CD8-positive, alpha-beta memory T cell (primary cell): Measurements from ENCODE around the gene MMP24. TPM values are rescaled to one million over a fixed set of nuclear protein-coding genes. Genes with fewer than 3 reads are reported as not detected.
"Not testable (repeated sequence)": the region's sequence is repeated elsewhere in the genome, so short reads cannot be mapped to it uniquely, and the experiment has no call there.

ENCODE experiments used
- CTCF ChIA-PET: fragments of 350-600 bp; sonication (Branson Sonifier 250); formaldehyde crosslinking; loops from one replicate; lab custom pipeline; 2021; ENCODE audit warnings: antibody characterized with exemption; lab: Charles Lee
- POLR2A ChIA-PET: fragments of 350-600 bp; sonication (Branson Sonifier 250); formaldehyde crosslinking; loops from one replicate; lab custom pipeline; 2021; ENCODE audit warnings: antibody characterized with exemption; lab: Charles Lee
- DNase-seq, 5 donors: peaks; one replicate each; pipeline versions ENCODE4 v3.0.0 to v3.0.0-alpha.2; 2020 to 2022; ENCODE audit warnings: mixed read lengths in 1 of 5
- H3K27ac ChIP-seq: one replicate; pipeline ENCODE4 v1.7.0; 2013; ENCODE audit warnings: low read depth, mild to moderate bottlenecking, low read length, moderate library complexity
- H3K27me3 ChIP-seq: 2 replicates; pipeline ENCODE4 v1.7.0; 2013; ENCODE audit warnings: low read length, mild to moderate bottlenecking; ENCODE audit not compliant: insufficient read depth, poor library complexity, severe bottlenecking
- H3K36me3 ChIP-seq: 2 replicates; pipeline ENCODE4 v1.7.0; 2013; ENCODE audit warnings: mild to moderate bottlenecking, low read length, moderate library complexity; ENCODE audit not compliant: insufficient read depth
- H3K4me1 ChIP-seq: 2 replicates; pipeline ENCODE4 v1.7.0; 2013; ENCODE audit warnings: mild to moderate bottlenecking, low read length, moderate library complexity; ENCODE audit not compliant: insufficient read depth
- H3K4me3 ChIP-seq: 2 replicates; pipeline ENCODE4 v1.7.0; 2013; ENCODE audit warnings: mild to moderate bottlenecking, low read length
- H3K9me3 ChIP-seq: 2 replicates; pipeline ENCODE4 v1.7.0; 2013; ENCODE audit warnings: mild to moderate bottlenecking, low read length
- H3K27ac Mint-ChIP-seq, 8 donors: one replicate each; pipeline ENCODE4 v1.8.0; 2020 to 2021; ENCODE audit warnings: mixed read lengths in 8 of 8, mild to moderate bottlenecking in 6 of 8, inconsistent platforms in 3 of 8, moderate library complexity in 3 of 8
- H3K27me3 Mint-ChIP-seq, 2 donors: one replicate each; pipeline ENCODE4 v1.8.0; 2020 to 2021; ENCODE audit warnings: mixed read lengths in 2 of 2, mild to moderate bottlenecking in 1 of 2, moderate library complexity in 1 of 2
- H3K36me3 Mint-ChIP-seq, 3 donors: one replicate each; pipeline ENCODE4 v1.8.0; 2020 to 2021; ENCODE audit warnings: mixed read lengths in 3 of 3, inconsistent platforms in 1 of 3, mild to moderate bottlenecking in 1 of 3
- H3K4me1 Mint-ChIP-seq, 3 donors: one replicate each; pipeline ENCODE4 v1.8.0; 2020 to 2021; ENCODE audit warnings: mixed read lengths in 3 of 3, inconsistent platforms in 1 of 3, mild to moderate bottlenecking in 1 of 3
- H3K4me3 Mint-ChIP-seq, 7 donors: one replicate each; pipeline ENCODE4 v1.8.0; 2020 to 2021; ENCODE audit warnings: mixed read lengths in 7 of 7, mild to moderate bottlenecking in 6 of 7, moderate library complexity in 4 of 7, inconsistent platforms in 2 of 7
- H3K9me3 Mint-ChIP-seq, 5 donors: one replicate each; pipeline ENCODE4 v1.8.0; 2020 to 2022; ENCODE audit warnings: mixed read lengths in 5 of 5, mild to moderate bottlenecking in 3 of 5, moderate library complexity in 2 of 5, inconsistent platforms in 1 of 5
- polyA plus RNA-seq: library from polyadenylated mRNA; unstranded; fragments of 300-500 nt; fragmentation: Illumina TruSeq; gene quantifications from one replicate; pipeline ENCODE4 v1.2.3, GENCODE V29; 2021
- total RNA-seq, 2 experiments: library from RNA; stranded (reverse); gene quantifications; one replicate each; pipeline ENCODE4 v1.2.3, GENCODE V29; 2021

MMP24 gene
- total and polyA plus RNA-seq, 3 experiments from 2014 or later, result 0.07 to 0.18 TPM; not detected in 1

GRCh38 chr20:35252037-35252461 lies 25.6 kb downstream of the MMP24 start:
- H3K4me1 Mint-ChIP-seq, result peaks cover 29 to 32% (median 32%) of the 10 kb centered on the region in 3 donors
- no peaks in the 10 kb centered on the region for H3K9me3 ChIP-seq
- H3K36me3 Mint-ChIP-seq, result peaks cover 4 to 15% (median 5%) of the 10 kb centered on the region in 3 donors
- H3K27me3 ChIP-seq, result no peaks in the 10 kb centered on the region
- no peaks in the 10 kb centered on the region for H3K36me3 ChIP-seq
- CTCF ChIA-PET, result interaction anchor here (1.0 to 1.2 kb wide), 3 partner anchors 25 to 48 kb away, joined by 3 read pairs; no protein-coding TSS in a partner anchor
- peaks cover 0 to 2% of the 10 kb centered on the region in 2 donors for H3K27me3 Mint-ChIP-seq
- peak; percentile 34 to 81 (median 44) for DNase-seq
- H3K4me1 ChIP-seq, result peaks cover 23% of the 10 kb centered on the region
- POLR2A ChIA-PET, result interaction anchor here (0.6 to 1.9 kb wide), 7 partner anchors 15 to 702 kb away, joined by 3 to 8 read pairs (median 3); partner anchors contain the start of genes MMP24OS and SCAND1
- H3K4me3 ChIP-seq, result no peak overlapping the region
- H3K27ac ChIP-seq, result peak overlapping the region; percentile 80
- peak overlapping the region; percentile 96 to 100 (median 100) for H3K27ac Mint-ChIP-seq
- H3K9me3 Mint-ChIP-seq, result no peaks in the 10 kb centered on the region
- peak overlapping the region; percentile 17 to 87 (median 81) for H3K4me3 Mint-ChIP-seq

DNA sequence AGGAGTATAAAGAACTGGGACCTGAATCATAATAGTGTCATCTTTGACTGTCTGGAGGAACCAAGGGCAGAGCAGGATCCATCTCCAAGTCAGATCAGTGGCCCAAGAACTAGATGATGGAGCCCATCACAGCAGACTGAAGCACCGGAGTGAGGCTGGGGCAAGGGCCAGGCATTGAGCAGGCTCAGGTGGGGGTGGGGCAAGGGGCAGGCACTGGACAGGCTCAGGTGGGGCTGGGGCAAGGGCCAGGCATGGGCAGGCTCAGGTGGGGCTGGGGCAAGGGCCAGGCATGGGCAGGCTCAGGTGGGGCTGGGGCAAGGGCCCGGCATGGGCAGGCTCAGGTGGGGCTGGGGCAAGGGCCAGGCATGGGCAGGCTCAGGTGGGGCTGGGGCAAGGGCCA lies 26.1 kb downstream of the MMP24 start:
- not testable (repeated sequence) for H3K9me3 ChIP-seq, H3K4me3 ChIP-seq, H3K36me3 ChIP-seq, DNase-seq, H3K9me3 Mint-ChIP-seq, H3K27me3 ChIP-seq, H3K27me3 Mint-ChIP-seq
- Mint-ChIP-seq H3K4me1 (peaks cover 32 to 33% (median 33%) of the 10 kb centered on the region in 3 donors), H3K27ac (peak overlapping the region; percentile 96 to 100 (median 100)), H3K4me3 (peak overlapping the region; percentile 17 to 87 (median 79)), H3K36me3 (peaks cover 7 to 18% (median 8%) of the 10 kb centered on the region in 3 donors)
- peaks cover 23% of the 10 kb centered on the region for H3K4me1 ChIP-seq
- POLR2A ChIA-PET, result interaction anchor here (1.0 to 1.9 kb wide), 5 partner anchors 14 to 701 kb away, joined by 3 to 8 read pairs (median 4); partner anchors contain the start of genes MMP24OS and SCAND1
- CTCF ChIA-PET, result interaction anchor here (0.9 to 1.1 kb wide), 2 partner anchors 17 to 48 kb away, joined by 3 read pairs; no protein-coding TSS in a partner anchor
- H3K27ac ChIP-seq, result peak overlapping the region; percentile 80

GRCh38 chr20:35253010-35253409 lies 26.5 kb downstream of the MMP24 start:
- Histone ChIP-seq H3K27me3 (no peaks in the 10 kb centered on the region), H3K4me3 (no peak overlapping the region), H3K27ac (peak overlapping the region; percentile 80), H3K36me3 (no peaks in the 10 kb centered on the region), H3K4me1 (peaks cover 23% of the 10 kb centered on the region), H3K9me3 (no peaks in the 10 kb centered on the region)
- Mint-ChIP-seq H3K4me3 (peak overlapping the region in 1 of 7 donors; percentile 32), H3K27me3 (peaks cover 0 to 2% of the 10 kb centered on the region in 2 donors), H3K4me1 (peaks cover 30 to 33% (median 32%) of the 10 kb centered on the region in 3 donors), H3K36me3 (peaks cover 7 to 15% (median 8%) of the 10 kb centered on the region in 3 donors), H3K9me3 (no peaks in the 10 kb centered on the region), H3K27ac (peak overlapping the region; percentile 81 to 98 (median 94))
- POLR2A ChIA-PET, result interaction anchor here (0.7 to 1.7 kb wide), 2 partner anchors 30 to 31 kb away, joined by 4 to 8 read pairs; no protein-coding TSS in a partner anchor
- no peak for DNase-seq
- CTCF ChIA-PET, result interaction anchor here (0.9 to 1.1 kb wide), 2 partner anchors 17 to 50 kb away, joined by 3 read pairs; no protein-coding TSS in a partner anchor

DNA sequence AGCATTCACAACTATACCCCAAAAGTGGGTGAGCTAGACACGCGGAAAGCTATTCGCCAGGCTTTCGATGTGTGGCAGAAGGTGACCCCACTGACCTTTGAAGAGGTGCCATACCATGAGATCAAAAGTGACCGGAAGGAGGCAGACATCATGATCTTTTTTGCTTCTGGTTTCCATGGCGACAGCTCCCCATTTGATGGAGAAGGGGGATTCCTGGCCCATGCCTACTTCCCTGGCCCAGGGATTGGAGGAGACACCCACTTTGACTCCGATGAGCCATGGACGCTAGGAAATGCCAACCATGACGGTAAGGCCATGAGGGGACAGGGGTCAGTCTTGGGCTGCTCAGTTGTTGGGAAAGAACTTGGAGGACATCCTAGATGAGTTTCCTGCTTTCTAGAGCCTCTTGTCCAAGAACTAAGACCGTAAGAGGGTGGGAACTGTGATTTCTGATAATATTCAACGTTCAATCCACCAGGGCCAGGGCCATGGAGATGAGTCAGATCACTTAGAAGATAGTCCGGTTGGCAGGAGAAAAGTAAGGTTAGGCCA lies 28.0 kb downstream of the MMP24 start:
- Mint-ChIP-seq H3K9me3 (no peaks in the 10 kb centered on the region), H3K4me3 (no peak overlapping the region), H3K27ac (peak overlapping the region; percentile 48 to 98 (median 82)), H3K27me3 (peaks cover 0 to 2% of the 10 kb centered on the region in 2 donors), H3K4me1 (peaks cover 30 to 41% (median 32%) of the 10 kb centered on the region in 3 donors), H3K36me3 (peaks cover 7 to 25% (median 8%) of the 10 kb centered on the region in 3 donors)
- CTCF ChIA-PET, result interaction anchor here (1.1 kb wide), 1 partner anchor 46 kb away, joined by 3 read pairs; no protein-coding TSS in a partner anchor
- no peak overlapping the region for H3K27ac ChIP-seq
- no peaks in the 10 kb centered on the region for H3K27me3 ChIP-seq
- H3K9me3 ChIP-seq, result no peaks in the 10 kb centered on the region
- POLR2A ChIA-PET, result no interaction called here
- H3K4me3 ChIP-seq, result no peak overlapping the region
- peaks cover 23% of the 10 kb centered on the region for H3K4me1 ChIP-seq
- no peaks in the 10 kb centered on the region for H3K36me3 ChIP-seq
- DNase-seq, result no peak

DNA sequence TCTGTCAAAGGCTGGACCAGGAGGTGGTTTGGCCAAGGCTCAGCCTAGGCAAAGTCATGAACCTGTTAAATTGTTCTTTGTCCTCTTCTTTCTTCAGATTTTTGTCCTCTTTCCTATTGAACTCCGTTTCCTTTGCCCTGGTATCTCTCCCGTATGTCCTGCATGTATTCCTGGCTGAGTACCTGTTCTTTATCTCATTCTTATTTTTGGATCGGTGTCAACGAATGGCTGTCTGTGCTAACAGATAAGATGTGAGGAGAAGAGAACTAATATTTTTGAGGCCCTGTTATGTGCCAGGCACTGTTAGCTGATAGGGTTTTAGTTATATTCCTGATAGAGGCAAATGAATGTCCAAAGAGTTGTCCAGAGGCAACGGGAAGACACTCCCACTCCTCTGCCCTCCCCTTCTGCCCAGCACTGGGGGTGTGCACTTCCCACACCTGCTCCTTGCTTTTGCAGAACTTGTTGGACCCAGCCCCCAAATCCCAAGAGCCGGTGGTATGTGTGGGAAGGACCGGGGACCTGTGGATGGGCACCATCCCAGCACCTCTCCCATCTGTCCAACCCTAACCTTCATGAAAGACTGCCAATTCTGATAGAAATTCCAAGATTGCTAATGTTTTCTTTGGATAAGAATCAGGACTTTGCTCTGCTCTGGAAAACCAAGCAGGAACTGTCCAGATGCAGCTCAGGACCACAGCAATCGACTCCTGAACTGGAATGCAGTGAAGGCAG lies 30.9 kb downstream of the MMP24 start:
- Histone ChIP-seq H3K27me3 (no peaks in the 10 kb centered on the region), H3K9me3 (no peaks in the 10 kb centered on the region), H3K27ac (no peak overlapping the region), H3K36me3 (no peaks in the 10 kb centered on the region), H3K4me1 (peaks cover 3% of the 10 kb centered on the region), H3K4me3 (no peak overlapping the region)
- H3K36me3 Mint-ChIP-seq, result peaks cover 7 to 31% (median 8%) of the 10 kb centered on the region in 3 donors
- H3K4me1 Mint-ChIP-seq, result peaks cover 10 to 21% (median 10%) of the 10 kb centered on the region in 3 donors
- ChIA-PET POLR2A (interaction anchor here (0.5 kb wide), 1 partner anchor 95 kb away, joined by 3 read pairs; no protein-coding TSS in a partner anchor), CTCF (interaction anchor here (1.0 kb wide), 1 partner anchor 12 kb away, joined by 3 read pairs; no protein-coding TSS in a partner anchor)
- no peaks in the 10 kb centered on the region for H3K9me3 Mint-ChIP-seq
- H3K4me3 Mint-ChIP-seq, result peak overlapping the region in 1 of 7 donors; percentile 19
- peaks cover 0 to 1% of the 10 kb centered on the region in 2 donors for H3K27me3 Mint-ChIP-seq
- peak overlapping the region in 3 of 8 donors; percentile 46 to 81 (median 66) for H3K27ac Mint-ChIP-seq
- DNase-seq, result no peak

GRCh38 chr20:35260426-35260825 lies 33.9 kb downstream of the MMP24 start:
- H3K9me3 ChIP-seq, result no peaks in the 10 kb centered on the region
- no peak overlapping the region for H3K4me3 ChIP-seq
- H3K27ac Mint-ChIP-seq, result no peak overlapping the region
- no peak overlapping the region for H3K27ac ChIP-seq
- no peaks in the 10 kb centered on the region for H3K27me3 ChIP-seq
- peaks cover 5 to 17% (median 6%) of the 10 kb centered on the region in 3 donors for H3K4me1 Mint-ChIP-seq
- no peaks in the 10 kb centered on the region for H3K4me1 ChIP-seq
- ChIA-PET CTCF (no interaction called here), POLR2A (no interaction called here)
- no peaks in the 10 kb centered on the region for H3K9me3 Mint-ChIP-seq
- peaks cover 7 to 39% (median 11%) of the 10 kb centered on the region in 3 donors for H3K36me3 Mint-ChIP-seq
- no peaks in the 10 kb centered on the region for H3K36me3 ChIP-seq
- H3K4me3 Mint-ChIP-seq, result no peak overlapping the region
- H3K27me3 Mint-ChIP-seq, result no peaks in the 10 kb centered on the region
- DNase-seq, result no peak

GRCh38 chr20:35262321-35262720 lies 35.8 kb downstream of the MMP24 start:
- H3K27ac Mint-ChIP-seq, H3K4me3 Mint-ChIP-seq, H3K27me3 ChIP-seq, H3K27ac ChIP-seq, H3K36me3 ChIP-seq, H3K27me3 Mint-ChIP-seq, H3K9me3 ChIP-seq, DNase-seq, POLR2A ChIA-PET, H3K4me1 ChIP-seq, H3K9me3 Mint-ChIP-seq, CTCF ChIA-PET, H3K4me3 ChIP-seq: not testable (repeated sequence)
- peaks cover 4 to 46% (median 11%) of the 10 kb centered on the region in 3 donors for H3K36me3 Mint-ChIP-seq
- peaks cover 6 to 13% (median 13%) of the 10 kb centered on the region in 3 donors for H3K4me1 Mint-ChIP-seq
